Stimulated activated memory B cell treated with anti-CD40 and anti-IgM and Interleukin-4, amounts not matched to agents 10 μg/mL and 1 μg/mL and 100 μg/mL, for 72 hours (primary cell): ENCODE data around the gene ARCN1.

ENCODE experiments used
- ATAC-seq: fragments of 150-1000 bp; cut with Tn5 transposase; 2 replicates; pipeline ENCODE4 v1.10.0; 2021
- H3K27ac Mint-ChIP-seq: one replicate; pipeline ENCODE4 v1.8.0; 2022; ENCODE audit warnings: mild to moderate bottlenecking, mixed read lengths
- H3K27me3 Mint-ChIP-seq: one replicate; pipeline ENCODE4 v1.8.0; 2022; ENCODE audit warnings: mixed read lengths
- H3K36me3 Mint-ChIP-seq: one replicate; pipeline ENCODE4 v1.8.0; 2022; ENCODE audit warnings: mixed read lengths
- H3K4me1 Mint-ChIP-seq: one replicate; pipeline ENCODE4 v1.8.0; 2022; ENCODE audit warnings: mixed read lengths
- H3K4me3 Mint-ChIP-seq: one replicate; pipeline ENCODE4 v1.8.0; 2022; ENCODE audit warnings: mild to moderate bottlenecking, moderate library complexity, mixed read lengths
- H3K9me3 Mint-ChIP-seq: one replicate; pipeline ENCODE4 v1.8.0; 2022; ENCODE audit warnings: mixed read lengths

Gene ARCN1

DNA sequence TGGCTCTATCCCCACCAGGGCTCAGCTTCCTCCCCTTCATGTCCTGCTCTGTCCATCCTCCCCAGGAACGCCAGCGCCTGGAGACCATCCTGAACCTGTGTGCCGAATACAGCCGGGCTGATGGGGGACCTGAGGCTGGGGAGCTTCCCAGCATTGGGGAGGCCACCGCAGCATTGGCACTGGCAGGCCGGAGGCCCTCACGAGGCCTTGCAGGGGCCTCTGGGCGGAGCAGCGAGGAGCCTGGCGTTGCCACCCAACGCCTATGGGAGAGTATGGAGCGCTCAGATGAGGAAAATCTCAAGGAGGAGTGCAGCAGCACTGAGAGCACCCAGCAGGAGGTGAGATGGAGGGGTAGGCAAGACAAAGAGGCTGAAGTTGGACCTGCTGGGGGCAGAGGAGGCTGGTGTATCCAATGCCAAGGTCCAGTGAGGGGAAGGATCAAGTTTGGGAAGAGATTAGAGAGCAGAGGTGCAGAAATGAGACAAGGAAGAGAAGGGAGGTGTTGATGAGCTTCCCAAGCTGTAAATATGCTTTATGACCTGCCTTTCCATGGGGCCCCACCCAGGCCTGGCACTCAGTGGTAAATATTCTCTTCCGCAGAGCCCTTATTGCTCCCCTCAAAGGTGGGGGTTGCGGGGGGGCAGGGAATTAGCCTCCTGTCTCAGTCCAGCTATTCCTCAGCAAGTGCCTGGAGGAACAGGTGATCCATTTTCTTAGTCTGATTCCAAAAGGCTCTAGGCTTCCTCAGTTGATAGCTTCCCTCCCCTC, 59.1 kb downstream of the ARCN1 start:
- Mint-ChIP-seq H3K4me1 (no peaks in the 10 kb centered on the region), H3K36me3 (no peaks in the 10 kb centered on the region), H3K27ac (no peak overlapping the region), H3K4me3 (no peak overlapping the region), H3K27me3 (peaks cover 25% of the 10 kb centered on the region), H3K9me3 (no peaks in the 10 kb centered on the region)
- ATAC-seq: no peak

DNA sequence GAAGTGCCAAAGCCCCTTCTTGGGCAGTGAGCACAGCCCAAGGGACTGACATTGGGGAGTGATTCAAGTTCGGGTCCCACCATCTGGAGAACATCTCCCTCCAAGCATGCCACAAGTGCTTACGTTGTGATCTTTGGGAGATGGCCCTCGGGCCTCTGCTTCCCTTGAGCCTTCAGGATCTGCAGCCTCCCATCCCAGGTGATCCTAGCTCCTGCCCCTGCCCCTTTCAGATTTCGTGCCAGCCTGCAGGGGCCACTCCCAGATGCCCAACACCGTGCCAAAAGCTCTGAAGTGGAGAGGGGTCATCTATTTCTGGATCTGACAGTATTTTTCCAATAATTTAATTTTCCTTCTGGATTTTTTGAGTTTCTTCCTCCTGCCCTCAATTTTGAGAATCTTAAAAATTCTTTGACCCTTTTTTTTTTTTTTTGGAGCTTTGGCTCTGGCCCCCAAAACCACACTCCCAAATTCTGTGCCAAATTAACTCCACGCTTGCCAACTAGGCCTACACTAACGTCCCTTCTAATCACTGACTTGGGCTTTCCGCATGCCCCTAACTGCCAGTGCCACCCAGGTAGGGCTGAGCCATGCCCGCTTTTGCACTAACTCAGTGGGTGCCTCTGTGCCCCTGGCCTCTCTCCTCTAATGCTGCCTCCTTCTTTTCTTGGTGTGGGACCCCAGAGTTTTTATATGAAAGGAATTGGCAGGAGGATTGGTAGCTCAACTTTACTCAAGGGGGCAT, 60.5 kb downstream of the ARCN1 start:
- no peaks in the 10 kb centered on the region for H3K9me3 Mint-ChIP-seq
- no peak for ATAC-seq
- no peak overlapping the region for H3K27ac Mint-ChIP-seq

DNA sequence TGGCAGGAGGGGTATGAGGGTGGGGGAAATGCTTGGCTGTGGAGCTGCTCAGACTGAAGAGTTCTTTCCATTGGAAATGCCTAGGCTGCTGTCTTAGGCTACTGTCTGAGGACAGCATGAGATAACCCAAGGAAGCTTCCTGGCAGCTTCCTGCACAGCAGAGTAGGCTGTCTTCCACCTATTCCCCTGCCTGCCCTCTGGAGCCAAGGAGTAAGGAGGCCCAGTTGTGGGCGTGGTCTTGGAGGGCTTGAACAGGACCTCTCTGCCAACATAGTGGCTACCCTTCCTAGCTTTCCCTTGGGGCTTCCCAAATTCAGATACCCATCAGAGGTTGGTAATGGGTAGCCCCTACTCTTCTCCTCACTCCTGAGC, 61.1 kb downstream of the ARCN1 start:
- no peaks in the 10 kb centered on the region for H3K4me1 Mint-ChIP-seq
- H3K27me3 Mint-ChIP-seq: peaks cover 25% of the 10 kb centered on the region
- ATAC-seq: no peak
- no peak overlapping the region for H3K4me3 Mint-ChIP-seq
- no peaks in the 10 kb centered on the region for H3K9me3 Mint-ChIP-seq
- no peak overlapping the region for H3K27ac Mint-ChIP-seq
- no peaks in the 10 kb centered on the region for H3K36me3 Mint-ChIP-seq

More for the DNA sequence above, 60.5 kb downstream of the ARCN1 start:
- Mint-ChIP-seq H3K4me3 (no peak overlapping the region), H3K36me3 (no peaks in the 10 kb centered on the region), H3K4me1 (no peaks in the 10 kb centered on the region), H3K27me3 (peaks cover 25% of the 10 kb centered on the region)

DNA sequence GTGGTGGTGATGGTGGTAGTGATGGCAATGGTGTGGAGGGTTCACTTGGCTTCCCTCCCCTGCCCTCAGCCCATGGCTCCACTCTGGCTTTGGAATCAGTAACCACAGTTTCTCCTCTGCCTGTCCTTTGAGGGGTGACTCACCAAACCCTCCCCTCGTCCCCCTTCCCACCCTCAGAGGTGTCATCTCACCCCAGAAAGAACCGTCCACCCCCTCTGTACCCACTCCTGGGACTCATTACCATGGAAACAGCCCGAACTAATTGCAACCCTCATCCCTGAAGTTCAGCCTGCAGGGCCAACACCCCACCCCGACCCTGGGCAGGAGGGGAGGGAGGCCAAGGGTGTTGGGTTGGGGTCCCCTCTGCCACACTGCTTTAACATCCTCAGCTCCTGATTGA, 61.8 kb downstream of the ARCN1 start:
- Mint-ChIP-seq H3K4me1 (no peaks in the 10 kb centered on the region), H3K36me3 (no peaks in the 10 kb centered on the region), H3K27ac (no peak overlapping the region), H3K27me3 (peaks cover 25% of the 10 kb centered on the region), H3K9me3 (no peaks in the 10 kb centered on the region), H3K4me3 (no peak overlapping the region)
- ATAC-seq: no peak

DNA sequence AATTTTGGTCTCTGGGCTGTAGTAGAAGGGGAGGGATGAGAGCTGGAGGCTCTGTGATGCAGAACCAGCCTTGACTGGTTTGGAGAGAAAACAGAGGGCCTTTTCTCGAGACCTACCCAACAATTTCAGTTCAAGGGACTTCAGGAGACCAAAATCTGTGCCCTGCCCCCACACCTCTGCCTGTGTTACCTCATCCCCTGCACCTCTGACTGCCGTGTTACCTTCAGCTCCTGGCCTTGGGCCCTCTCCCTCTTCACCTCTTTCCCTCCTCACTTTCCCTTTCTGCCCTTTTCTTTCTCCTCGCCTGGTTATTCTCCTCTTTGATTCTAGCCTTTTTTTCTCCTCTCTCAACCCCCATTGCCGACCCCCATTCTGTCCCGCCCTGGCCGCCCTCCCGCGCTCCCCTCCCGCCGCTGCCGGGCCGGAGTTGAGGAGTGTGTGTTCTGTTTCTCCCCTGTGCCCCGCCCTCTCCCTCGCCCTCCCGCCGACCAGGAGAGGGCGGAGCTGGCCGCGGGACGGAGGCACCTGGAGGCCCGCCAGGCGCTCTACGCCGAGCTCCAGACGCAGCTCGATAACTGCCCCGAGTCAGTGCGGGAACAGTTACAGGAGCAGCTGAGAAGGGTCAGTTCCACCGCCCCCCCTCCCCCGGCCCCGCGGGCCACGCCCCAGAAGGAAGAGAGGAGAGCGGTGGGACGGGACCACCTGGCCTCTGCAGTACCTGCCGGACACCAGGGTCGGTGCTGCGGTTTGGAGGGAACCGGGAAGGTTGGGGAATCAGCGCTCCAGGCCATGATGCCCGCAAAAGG, 62.4 kb downstream of the ARCN1 start:
- ATAC-seq: no peak
- H3K27ac Mint-ChIP-seq: no peak overlapping the region
- peaks cover 25% of the 10 kb centered on the region for H3K27me3 Mint-ChIP-seq
- H3K36me3 Mint-ChIP-seq: no peaks in the 10 kb centered on the region
- H3K9me3 Mint-ChIP-seq: no peaks in the 10 kb centered on the region
- no peak overlapping the region for H3K4me3 Mint-ChIP-seq
- no peaks in the 10 kb centered on the region for H3K4me1 Mint-ChIP-seq

DNA sequence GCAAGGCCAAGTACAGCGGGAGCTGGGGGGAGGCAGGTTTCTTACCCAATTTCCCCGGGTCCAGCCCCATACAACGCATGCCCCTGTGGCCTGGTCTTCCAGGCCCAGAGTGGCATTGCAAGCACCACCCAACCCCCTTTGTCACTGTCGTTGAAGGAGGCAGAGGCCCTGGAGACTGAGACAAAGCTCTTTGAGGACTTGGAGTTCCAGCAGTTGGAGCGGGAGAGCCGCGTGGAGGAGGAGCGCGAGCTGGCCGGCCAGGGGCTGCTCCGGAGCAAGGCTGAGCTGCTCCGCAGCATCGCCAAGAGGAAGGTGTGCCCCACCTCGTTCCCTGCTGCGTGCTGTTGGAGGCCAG, 63.0 kb downstream of the ARCN1 start:
- Mint-ChIP-seq H3K4me3 (no peak overlapping the region), H3K9me3 (no peaks in the 10 kb centered on the region), H3K27ac (no peak overlapping the region), H3K4me1 (no peaks in the 10 kb centered on the region), H3K36me3 (no peaks in the 10 kb centered on the region), H3K27me3 (peaks cover 25% of the 10 kb centered on the region)
- no peak for ATAC-seq

DNA sequence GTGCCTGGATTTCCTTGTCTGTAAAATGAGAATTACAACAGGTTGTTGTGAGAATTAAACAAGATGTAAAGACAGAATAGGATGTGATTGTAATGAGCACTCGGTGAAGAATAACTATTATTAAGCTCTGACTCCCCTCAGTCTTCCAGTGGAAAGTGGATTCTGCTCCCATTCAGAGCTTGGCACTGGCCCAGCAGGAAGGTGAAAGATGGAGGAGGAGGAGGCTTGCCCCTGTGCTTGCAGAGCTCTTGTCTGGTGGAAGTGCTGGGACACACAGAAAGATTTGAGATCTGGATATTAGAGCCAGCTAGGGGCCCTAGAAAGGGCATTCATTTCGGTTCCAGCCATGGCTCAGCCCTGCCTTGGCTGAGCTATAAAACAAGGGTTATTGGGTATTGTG, 63.4 kb downstream of the ARCN1 start:
- no peak overlapping the region for H3K4me3 Mint-ChIP-seq
- no peaks in the 10 kb centered on the region for H3K36me3 Mint-ChIP-seq
- H3K4me1 Mint-ChIP-seq: no peaks in the 10 kb centered on the region
- ATAC-seq: no peak
- H3K9me3 Mint-ChIP-seq: no peaks in the 10 kb centered on the region
- peaks cover 25% of the 10 kb centered on the region for H3K27me3 Mint-ChIP-seq
- H3K27ac Mint-ChIP-seq: no peak overlapping the region

DNA sequence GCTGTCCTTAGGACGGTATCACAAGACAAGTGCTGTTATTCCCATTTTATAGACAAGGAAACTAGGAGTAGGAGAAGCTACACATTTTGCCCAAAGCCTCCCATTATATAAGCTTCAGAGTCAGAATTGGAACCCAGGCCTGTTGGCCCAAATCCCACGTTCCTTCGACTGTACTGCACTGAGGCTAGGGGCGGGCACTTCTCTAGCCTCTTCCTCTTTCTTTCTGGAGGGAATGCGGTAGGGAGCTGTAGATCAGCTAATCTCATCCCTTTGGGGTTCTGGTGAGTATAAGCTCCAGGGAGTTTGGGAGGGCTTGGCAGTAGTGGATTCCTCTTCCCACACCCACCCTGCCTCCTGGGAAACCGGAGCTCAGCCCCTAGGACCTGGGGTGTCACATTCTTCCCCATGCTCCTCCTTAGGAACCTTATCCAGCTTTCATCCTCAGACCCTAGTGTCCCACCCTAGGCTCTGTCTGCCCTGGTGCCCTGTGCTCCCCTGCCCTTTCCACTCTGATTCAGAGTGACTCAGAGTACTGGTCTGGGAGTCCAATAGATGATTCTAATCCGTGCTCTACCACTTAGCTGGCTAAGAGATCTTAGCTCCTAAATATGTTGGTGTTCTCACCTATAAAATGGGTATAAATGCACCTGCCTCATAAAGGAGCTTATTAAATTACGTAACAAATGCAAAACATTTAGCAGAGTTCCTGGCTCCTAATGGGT, 64.5 kb downstream of the ARCN1 start:
- H3K27ac Mint-ChIP-seq: no peak overlapping the region
- no peaks in the 10 kb centered on the region for H3K9me3 Mint-ChIP-seq

DNA sequence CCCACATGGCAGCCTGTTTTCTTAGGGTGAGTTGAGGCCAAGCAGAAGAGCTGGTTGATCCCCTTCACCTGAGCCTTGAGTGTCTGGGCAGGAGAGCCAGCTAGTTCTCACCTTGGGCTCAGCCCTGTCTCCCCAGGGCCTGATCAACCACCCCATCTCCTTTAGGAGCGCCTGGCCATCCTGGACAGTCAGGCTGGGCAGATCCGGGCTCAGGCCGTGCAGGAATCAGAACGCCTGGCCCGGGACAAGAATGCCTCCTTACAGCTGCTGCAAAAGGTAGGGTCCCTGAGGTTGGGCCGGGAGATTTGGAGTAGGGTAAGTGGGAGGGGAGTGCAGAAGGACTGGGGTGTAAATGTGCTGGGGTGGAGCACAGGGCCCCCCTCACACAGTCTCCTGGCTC, 66.5 kb downstream of the ARCN1 start:
- Mint-ChIP-seq H3K36me3 (no peaks in the 10 kb centered on the region), H3K27me3 (peaks cover 7% of the 10 kb centered on the region), H3K27ac (no peak overlapping the region), H3K4me3 (no peak overlapping the region), H3K4me1 (no peaks in the 10 kb centered on the region), H3K9me3 (no peaks in the 10 kb centered on the region)
- no peak for ATAC-seq

More for the DNA sequence above, 64.5 kb downstream of the ARCN1 start:
- Mint-ChIP-seq H3K4me3 (no peak overlapping the region), H3K4me1 (no peaks in the 10 kb centered on the region), H3K27me3 (peaks cover 18% of the 10 kb centered on the region), H3K36me3 (no peaks in the 10 kb centered on the region)
- no peak for ATAC-seq

DNA sequence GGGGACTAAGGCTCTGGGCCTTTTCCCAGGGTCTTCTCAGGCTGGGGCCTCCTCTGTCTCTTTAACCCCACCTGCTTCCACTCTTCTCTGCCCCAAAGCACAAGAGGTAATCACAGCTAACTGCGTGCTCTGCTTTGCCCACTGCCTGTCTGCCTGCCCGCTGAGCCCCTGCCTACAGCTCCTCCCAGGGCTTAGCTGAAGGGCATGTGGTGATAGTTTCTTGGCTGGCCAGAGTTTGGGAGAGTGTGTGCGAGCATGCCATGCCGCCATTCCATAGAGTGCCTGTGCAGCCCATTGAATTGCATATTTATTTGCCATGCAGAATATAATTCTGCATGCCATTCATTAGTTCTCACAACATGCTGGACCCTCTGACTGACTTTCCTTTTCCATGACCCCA, 67.7 kb downstream of the ARCN1 start:
- no peak for ATAC-seq
- Mint-ChIP-seq H3K9me3 (no peaks in the 10 kb centered on the region), H3K27ac (no peak overlapping the region), H3K4me1 (no peaks in the 10 kb centered on the region), H3K36me3 (no peaks in the 10 kb centered on the region), H3K4me3 (no peak overlapping the region), H3K27me3 (peaks cover 7% of the 10 kb centered on the region)

DNA sequence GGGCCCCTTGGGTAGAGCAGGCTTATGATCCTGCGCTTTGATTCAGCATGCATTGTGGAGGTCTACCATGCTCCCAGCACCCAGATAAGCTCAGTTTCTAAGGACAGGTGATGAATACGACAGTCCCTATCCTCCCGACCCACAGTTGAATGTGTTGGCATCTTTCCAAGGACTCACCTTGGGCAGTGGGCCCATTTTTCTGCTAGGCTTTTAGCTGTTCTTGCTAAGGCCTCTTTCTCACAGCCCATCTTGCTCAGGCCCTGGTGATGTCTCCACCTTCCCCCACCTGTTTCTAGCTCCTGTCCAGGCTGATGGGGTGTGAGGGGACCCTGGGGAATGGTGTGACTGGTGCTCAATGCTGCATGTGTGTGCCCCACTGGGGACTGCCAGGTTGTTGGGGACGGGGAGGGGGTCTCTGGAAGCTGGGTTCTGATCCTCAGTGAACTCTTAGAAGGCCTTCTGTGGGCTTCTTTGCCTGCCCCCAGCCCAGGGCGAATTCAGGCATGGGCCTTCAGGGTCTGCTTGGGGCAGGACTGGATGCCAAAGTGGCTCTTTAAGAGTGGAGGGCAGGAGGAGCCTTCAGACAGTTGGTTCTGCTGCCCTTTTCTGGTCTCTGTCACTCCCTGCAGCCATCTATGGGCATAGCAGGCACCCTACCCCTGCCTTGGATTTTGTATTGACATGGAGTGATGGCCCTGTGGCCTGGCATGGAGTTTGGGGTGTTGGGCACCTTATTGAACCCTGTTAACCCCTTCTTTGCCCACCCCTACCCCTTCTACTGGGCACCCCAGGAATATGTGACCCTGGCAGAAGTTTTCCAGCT, 68.3 kb downstream of the ARCN1 start:
- no peaks in the 10 kb centered on the region for H3K36me3 Mint-ChIP-seq
- no peak for ATAC-seq
- no peaks in the 10 kb centered on the region for H3K9me3 Mint-ChIP-seq
- no peaks in the 10 kb centered on the region for H3K4me1 Mint-ChIP-seq
- no peak overlapping the region for H3K27ac Mint-ChIP-seq
- no peak overlapping the region for H3K4me3 Mint-ChIP-seq
- H3K27me3 Mint-ChIP-seq: peaks cover 11% of the 10 kb centered on the region

DNA sequence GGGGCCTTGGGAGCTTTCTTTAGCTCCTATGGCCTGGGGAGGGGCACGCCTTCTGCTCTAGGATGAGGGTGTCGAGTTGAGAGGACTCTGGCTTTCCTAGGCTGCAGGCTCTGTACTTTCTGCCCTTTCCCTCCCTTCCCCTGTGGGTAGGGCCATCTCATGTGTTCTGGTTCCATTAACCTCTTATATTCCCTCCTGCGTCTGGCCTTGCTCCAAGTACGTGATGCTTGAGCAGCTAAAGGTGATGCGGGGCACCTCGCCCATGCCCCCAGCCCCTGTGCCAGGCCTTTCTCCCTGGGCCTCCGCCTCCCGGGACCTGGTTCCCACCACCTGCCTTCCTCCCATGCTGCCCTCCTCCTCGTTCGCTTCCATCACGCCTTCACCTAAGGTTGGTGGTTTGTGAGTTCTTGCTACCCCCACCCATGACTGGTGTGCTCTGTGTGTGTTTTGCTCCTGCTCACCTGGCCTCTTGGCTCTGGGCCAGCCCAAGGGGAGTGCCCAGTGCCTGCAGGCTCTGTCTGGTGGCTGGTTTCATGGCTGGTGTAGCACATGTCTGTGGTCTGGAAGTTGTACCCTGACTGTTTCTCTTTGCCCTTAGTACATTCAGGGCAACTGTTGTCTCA, 69.3 kb downstream of the ARCN1 start:
- Mint-ChIP-seq H3K4me1 (no peaks in the 10 kb centered on the region), H3K27ac (no peak overlapping the region), H3K27me3 (peaks cover 11% of the 10 kb centered on the region), H3K9me3 (no peaks in the 10 kb centered on the region), H3K36me3 (no peaks in the 10 kb centered on the region), H3K4me3 (no peak overlapping the region)
- ATAC-seq: no peak

DNA sequence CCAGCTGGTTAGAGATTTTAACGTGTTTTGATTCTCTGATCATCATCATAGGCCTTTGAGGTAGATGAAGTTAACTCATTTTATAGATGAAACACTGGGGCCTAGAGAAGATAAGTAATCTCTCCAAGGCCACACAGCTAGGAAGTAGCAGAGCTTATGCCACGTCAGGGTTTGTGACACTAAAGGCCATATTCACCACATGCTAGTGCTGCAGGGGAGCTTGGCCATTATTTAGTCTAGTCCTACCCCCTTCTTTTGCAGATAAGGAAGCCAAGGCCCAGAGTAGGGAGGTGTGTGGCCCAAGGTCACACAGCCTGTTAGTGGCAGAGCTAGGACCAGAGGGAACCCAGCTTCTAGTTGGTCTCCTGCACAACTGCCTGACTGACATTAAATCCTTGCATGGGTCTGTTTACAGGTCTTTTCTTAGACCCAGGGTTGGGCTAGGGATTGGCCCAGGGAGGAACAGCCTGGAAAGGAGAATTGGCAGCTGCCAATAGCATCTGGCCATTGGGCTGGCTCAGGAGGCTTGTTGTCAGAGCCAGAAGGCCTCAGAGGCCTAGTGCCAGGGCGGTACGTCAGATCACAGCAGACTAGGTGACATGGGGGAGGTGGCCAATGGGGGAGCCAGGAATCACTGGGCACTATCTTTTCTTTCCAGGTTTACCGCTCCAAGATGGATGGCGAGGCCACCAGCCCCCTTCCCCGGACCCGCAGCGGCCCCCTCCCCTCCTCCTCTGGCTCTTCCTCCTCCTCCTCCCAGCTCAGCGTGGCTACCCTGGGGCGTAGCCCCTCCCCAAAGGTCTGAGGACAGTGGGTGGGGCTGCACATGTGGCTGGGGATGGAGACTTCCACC, 71.2 kb downstream of the ARCN1 start:
- Mint-ChIP-seq H3K36me3 (no peaks in the 10 kb centered on the region), H3K27ac (no peak overlapping the region), H3K4me3 (no peak overlapping the region), H3K4me1 (no peaks in the 10 kb centered on the region), H3K9me3 (no peaks in the 10 kb centered on the region), H3K27me3 (peaks cover 11% of the 10 kb centered on the region)
- ATAC-seq: no peak
